NB4 (cell line): ENCODE data around the gene HMMR.
"Not testable (repeated sequence)": the region's sequence is repeated elsewhere in the genome, so short reads cannot be mapped to it uniquely, and the experiment has no call there.

Source experiments
- DNase-seq: peaks from one replicate; pipeline ENCODE4 v3.0.0; 2010; ENCODE audit warnings: low read depth
- H3K4me3 ChIP-seq: one replicate; pipeline ENCODE4 v1.5.1; 2011; ENCODE audit warnings: mild to moderate bottlenecking, low read depth, low read length, moderate library complexity
- CTCF ChIP-seq: IDR thresholded peaks from one replicate; pipeline ENCODE4 v1.5.1; 2012; ENCODE audit warnings: low read depth, low read length
- MAX ChIP-seq: IDR thresholded peaks from 2 replicates; pipeline ENCODE4 v1.6.1; 2011; ENCODE audit warnings: low read depth, low read length
- MYC ChIP-seq: IDR thresholded peaks from 2 replicates; pipeline ENCODE4 v1.6.1; 2011; ENCODE audit warnings: low read depth, low read length
- POLR2A ChIP-seq: IDR thresholded peaks from 2 replicates; pipeline ENCODE4 v1.6.1; 2011; ENCODE audit warnings: mild to moderate bottlenecking; ENCODE audit not compliant: insufficient read length; ENCODE audit errors: extremely low read depth

Gene HMMR

GRCh38 chr5:163453705-163454104 lies 6.7 kb upstream of the HMMR start:
- no peak for DNase-seq
- no peak for TF ChIP-seq MAX
- no peak for TF ChIP-seq POLR2A
- no peak for TF ChIP-seq MYC
- no peak for TF ChIP-seq CTCF
- H3K4me3 ChIP-seq, result no peak overlapping the region

- not testable (repeated sequence) for H3K4me3 ChIP-seq, DNase-seq
These were observed 5.0 kb upstream of the HMMR start for GRCh38 chr5:163455406-163455805.

GRCh38 chr5:163456029-163456589 lies 4.3 kb upstream of the HMMR start:
- no peak for DNase-seq
- TF ChIP-seq POLR2A (no peak), MYC (no peak), MAX (no peak), CTCF (no peak)
- no peak overlapping the region for H3K4me3 ChIP-seq

- no peak for DNase-seq
- peak overlapping the region; percentile 48 for H3K4me3 ChIP-seq
- no peak for TF ChIP-seq CTCF
- no peak for TF ChIP-seq MYC
- TF ChIP-seq MAX, result no peak
- TF ChIP-seq POLR2A, result no peak
These were observed 3.6 kb upstream of the HMMR start for GRCh38 chr5:163456840-163457239.

GRCh38 chr5:163458778-163459385 lies 1.6 kb upstream of the HMMR start:
- H3K4me3 ChIP-seq, result peak overlapping the region; percentile 100
- DNase-seq, result peak; percentile 33
- TF ChIP-seq CTCF (no peak), MAX (no peak), POLR2A (no peak), MYC (no peak)

- DNase-seq, result no peak
- peak overlapping the region; percentile 100 for H3K4me3 ChIP-seq
- TF ChIP-seq MAX (no peak), CTCF (no peak), POLR2A (no peak)
These were observed 992 bp upstream of the HMMR start for GRCh38 chr5:163459462-163459818.
